Activated naive CD8-positive, alpha-beta T cell treated with anti-CD3 and anti-CD28 coated beads, Interleukin-2, amount 50 U/mL, for 24 hours (primary cell): ENCODE measurements around the gene ALKBH6.
A peak's percentile ranks its signal among the peaks of the same experiment; 100 is the strongest.

Experiments
- ATAC-seq: fragments of 150-1000 bp; cut with Tn5 transposase; one replicate; pipeline ENCODE4 v1.10.0; 2021
- DNase-seq: peaks from one replicate; pipeline ENCODE4 v3.0.0; 2021
- H3K27ac Mint-ChIP-seq: one replicate; pipeline ENCODE4 v1.8.0; 2021; ENCODE audit warnings: mild to moderate bottlenecking, mixed read lengths
- H3K27me3 Mint-ChIP-seq: one replicate; pipeline ENCODE4 v1.8.0; 2021; ENCODE audit warnings: mixed read lengths
- H3K36me3 Mint-ChIP-seq: one replicate; pipeline ENCODE4 v1.8.0; 2021; ENCODE audit warnings: low read depth, mixed read lengths
- H3K4me1 Mint-ChIP-seq: one replicate; pipeline ENCODE4 v1.8.0; 2021; ENCODE audit warnings: mixed read lengths
- H3K4me3 Mint-ChIP-seq: one replicate; pipeline ENCODE4 v1.8.0; 2021; ENCODE audit warnings: mild to moderate bottlenecking, moderate library complexity, mixed read lengths
- H3K9me3 Mint-ChIP-seq: one replicate; pipeline ENCODE4 v1.8.0; 2021; ENCODE audit warnings: mixed read lengths

The ALKBH6 gene

DNA sequence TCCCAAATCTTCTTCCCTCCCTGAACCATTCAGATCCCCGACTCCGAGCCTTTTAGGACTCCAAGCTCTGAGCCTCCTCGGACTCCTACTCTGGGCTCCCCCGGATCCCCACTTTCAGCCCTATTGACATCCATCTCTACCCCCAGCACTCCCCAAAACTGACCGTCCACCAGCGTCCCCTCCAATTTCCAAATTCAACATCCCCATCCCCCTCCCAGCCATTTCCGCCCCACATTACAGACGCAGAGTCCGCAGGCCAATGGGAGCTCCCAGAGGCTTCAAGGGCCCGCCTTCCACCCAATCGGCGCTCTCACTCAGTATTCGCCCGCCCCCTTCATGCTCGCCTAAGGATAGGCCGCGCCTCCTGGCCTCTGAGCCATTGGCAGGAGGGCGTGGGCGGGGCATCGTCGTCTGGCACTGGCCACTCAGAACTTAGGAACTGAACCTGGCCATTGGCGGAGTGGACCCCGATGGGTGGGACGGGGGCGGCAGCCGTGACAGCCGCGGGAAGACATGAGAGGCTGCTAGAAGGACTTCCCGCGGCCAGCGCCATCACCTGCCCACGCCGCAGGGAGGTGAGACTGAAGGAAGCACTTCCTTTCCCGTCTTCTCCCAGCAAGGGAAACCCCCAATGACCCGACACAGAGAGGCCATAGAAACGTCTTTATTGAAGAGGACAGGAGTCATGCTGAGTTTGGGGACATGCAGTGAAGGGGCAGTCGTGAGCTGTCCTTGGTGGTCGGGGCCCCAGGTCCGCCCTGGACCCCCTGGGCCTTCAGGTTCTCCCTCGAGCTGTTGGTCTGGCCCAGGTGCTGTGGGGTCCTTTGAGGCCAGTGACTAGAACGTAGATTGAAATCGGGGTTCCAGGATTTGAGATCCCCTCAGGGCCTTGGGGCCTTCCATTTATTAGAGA, at the start of gene ALKBH6:
Gene ALKBH6, minus strand, starts transcription at position 202 of the 913 bp plus-strand sequence. CDS start 816 bp downstream, outside the sequence.
- Mint-ChIP-seq H3K27me3 (no peaks in the 10 kb centered on the region), H3K4me1 (peaks cover 28% of the 10 kb centered on the region), H3K9me3 (no peaks in the 10 kb centered on the region), H3K4me3 (peak within 1 kb of the TSS; percentile 98), H3K27ac (peak within 1 kb of the TSS; percentile 92), H3K36me3 (peaks cover 10% of the 10 kb centered on the region)
- DNase-seq (peak; percentile 100), ATAC-seq (peak; percentile 98)

DNA sequence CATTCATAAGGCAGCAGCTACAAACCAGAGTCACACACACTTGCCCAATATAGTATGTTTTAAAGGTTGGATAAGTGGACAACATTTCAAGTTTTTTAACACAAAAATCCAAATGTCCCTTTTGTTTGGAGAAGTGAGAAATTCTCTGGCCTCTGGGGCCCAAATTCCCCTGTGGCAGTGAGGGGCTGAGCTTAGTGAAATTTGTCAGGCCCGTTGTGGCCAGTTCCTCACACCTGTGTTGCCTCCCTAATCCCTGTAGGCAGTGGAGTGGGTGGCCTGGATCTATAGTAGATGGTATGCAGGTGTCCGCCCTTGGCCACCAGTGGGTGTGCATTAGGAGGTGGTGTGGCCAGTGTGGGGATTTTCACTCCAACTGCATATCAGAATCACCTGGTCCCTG, 47.4 kb upstream of the ALKBH6 start:
- Mint-ChIP-seq H3K4me1 (peaks cover 1% of the 10 kb centered on the region), H3K27me3 (no peaks in the 10 kb centered on the region), H3K27ac (no peak overlapping the region), H3K9me3 (no peaks in the 10 kb centered on the region), H3K36me3 (peaks cover 20% of the 10 kb centered on the region), H3K4me3 (no peak overlapping the region)
- ATAC-seq = no peak
- no peak for DNase-seq

DNA sequence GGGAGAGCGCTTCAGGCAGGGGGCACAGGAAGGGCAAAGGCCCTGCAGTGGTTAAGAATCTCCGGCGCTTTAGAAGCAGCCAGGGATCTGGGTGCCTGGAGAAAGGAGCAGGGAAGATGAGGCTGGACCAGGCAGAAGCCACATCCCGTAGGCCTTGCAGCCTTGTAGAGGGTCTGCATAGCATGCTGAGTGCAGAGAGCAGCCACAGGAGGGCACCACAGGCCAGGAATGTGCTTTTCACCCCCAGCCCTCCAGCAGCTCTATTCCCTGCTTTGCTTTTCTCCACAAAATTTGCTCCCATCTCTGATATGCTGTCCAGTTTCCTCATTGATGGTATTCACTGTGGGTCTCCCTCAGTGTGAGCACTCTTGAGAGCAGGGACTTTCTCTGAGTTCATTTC, 46.4 kb upstream of the ALKBH6 start:
- DNase-seq = peak; percentile 20
- peaks cover 20% of the 10 kb centered on the region for H3K36me3 Mint-ChIP-seq
- H3K4me1 Mint-ChIP-seq = peaks cover 7% of the 10 kb centered on the region
- H3K27me3 Mint-ChIP-seq = no peaks in the 10 kb centered on the region
- H3K27ac Mint-ChIP-seq = no peak overlapping the region
- ATAC-seq = no peak
- H3K4me3 Mint-ChIP-seq = no peak overlapping the region
- no peaks in the 10 kb centered on the region for H3K9me3 Mint-ChIP-seq

DNA sequence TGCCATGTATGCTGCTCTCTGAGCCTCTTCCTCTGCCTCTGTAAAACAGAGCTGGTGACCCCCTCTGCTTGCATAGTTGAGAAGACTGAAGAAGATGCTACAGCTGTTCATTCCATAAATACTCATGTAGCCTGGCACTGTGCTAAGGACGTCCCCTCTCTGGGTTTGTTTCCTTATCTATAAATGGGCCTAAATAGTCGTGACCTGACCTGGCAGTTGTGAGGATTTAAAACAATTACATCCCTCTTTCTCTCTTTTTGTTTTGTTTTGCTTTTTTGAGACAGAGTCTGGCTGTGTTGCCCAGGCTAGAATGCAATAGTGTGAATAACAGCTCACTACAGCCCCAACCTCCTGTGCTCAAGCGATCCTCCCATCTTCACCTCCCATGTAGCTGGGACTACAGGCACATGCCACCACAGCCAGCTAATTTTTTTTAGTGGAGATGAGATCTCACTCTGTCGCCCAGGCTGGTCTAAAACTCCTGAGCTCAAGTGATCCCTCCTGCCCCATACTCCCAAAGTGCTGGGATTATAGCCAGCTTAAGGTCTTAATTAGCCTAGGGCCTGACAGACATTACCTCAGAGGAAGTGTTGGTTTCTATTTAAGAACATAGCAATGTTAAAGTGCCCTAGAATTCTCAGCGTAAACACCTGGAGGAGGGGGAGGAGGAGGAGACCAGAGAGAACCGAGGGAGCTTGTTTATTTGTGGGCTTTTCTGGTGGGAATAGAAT, 45.3 kb upstream of the ALKBH6 start:
- peaks cover 11% of the 10 kb centered on the region for H3K4me1 Mint-ChIP-seq
- H3K36me3 Mint-ChIP-seq = peaks cover 16% of the 10 kb centered on the region
- no peak for DNase-seq
- no peaks in the 10 kb centered on the region for H3K9me3 Mint-ChIP-seq
- no peak overlapping the region for H3K4me3 Mint-ChIP-seq
- no peak overlapping the region for H3K27ac Mint-ChIP-seq
- H3K27me3 Mint-ChIP-seq = no peaks in the 10 kb centered on the region
- ATAC-seq = no peak

DNA sequence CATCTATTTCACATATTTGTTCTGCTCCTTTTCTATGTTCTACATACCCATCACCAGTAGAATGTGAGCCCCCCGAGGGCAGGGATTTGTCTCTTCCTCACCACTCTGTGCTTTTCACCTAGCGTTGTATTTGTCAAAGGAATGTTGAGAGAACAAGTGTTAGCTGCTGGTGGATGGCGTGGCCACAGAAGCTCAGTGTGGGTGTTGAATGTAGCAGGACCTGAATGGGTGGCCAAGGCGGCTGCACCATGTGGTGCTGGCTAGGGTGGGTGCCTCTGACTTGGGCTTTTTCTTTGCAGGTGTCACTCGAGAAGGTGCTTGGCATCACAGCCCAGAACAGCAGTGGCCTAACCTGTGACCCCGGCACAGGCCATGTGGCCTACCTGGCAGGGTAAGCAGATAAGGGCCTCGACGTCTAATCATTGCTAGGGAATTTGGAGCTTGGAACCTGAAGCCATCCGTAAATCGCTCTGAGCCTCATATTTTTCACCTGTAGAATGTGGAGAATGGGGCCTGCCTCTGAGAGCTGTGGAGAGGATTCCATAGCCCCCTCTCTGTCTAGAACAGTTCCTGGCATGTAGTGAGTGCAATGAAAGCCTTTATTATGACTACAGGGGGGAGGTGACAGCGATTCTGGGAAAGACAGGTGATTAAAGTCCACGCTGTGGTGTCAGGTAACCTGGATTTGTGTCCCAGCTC, 44.6 kb upstream of the ALKBH6 start:
- Mint-ChIP-seq H3K27ac (no peak overlapping the region), H3K4me1 (peaks cover 13% of the 10 kb centered on the region), H3K9me3 (no peaks in the 10 kb centered on the region), H3K36me3 (peaks cover 13% of the 10 kb centered on the region), H3K27me3 (no peaks in the 10 kb centered on the region), H3K4me3 (no peak overlapping the region)
- ATAC-seq (no peak), DNase-seq (no peak)

DNA sequence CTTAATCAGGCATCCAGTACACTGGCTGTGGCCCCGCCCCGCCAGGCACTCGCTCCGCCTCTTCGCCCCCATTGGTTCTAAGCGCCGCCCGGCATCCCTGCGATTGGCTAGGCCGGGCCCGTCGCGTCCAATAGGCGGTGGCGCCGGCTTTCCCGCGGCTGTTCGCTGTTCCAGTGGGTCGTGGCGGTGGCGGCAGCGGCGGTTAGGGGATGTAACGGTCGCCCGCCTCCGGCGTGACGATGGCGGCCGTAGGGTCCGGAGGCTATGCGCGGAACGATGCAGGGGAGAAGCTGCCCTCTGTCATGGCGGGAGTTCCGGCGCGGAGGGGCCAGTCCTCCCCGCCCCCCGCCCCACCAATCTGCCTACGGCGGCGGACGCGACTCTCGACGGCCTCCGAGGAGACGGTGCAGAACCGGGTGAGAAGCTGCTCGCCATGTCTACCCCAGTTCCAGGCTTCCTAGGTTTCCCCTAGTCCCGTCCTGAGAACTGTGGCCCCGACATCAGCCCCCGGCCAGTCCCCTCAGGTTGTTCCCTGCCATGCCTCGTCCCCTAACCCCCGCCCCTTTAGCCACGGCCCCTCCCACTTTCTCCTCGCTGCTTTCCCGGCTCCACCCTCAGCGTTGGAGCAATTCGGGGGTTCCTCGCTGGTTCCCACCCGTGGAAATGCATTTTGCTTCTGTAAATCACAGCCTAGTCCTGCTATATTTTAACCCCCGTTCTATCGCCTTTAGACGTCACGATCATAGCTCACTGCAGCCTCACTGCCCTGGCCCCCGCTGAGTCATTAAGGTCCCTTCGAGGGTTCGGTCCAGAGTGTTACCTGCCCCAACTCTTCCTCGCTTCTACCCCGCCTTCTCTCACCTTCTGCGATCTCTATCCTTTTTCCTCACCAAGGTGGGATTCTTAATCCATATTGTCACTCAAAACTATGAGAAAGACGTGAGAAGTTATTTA, 41.0 kb upstream of the ALKBH6 start, which contains the start of gene WDR62:
Gene WDR62, plus strand, starts transcription at position 165 of the 954 bp plus-strand sequence. Its CDS starts 75 bp downstream, at position 240.
- peak within 1 kb of the TSS; percentile 97 for H3K27ac Mint-ChIP-seq
- peaks cover 17% of the 10 kb centered on the region for H3K4me1 Mint-ChIP-seq

DNA sequence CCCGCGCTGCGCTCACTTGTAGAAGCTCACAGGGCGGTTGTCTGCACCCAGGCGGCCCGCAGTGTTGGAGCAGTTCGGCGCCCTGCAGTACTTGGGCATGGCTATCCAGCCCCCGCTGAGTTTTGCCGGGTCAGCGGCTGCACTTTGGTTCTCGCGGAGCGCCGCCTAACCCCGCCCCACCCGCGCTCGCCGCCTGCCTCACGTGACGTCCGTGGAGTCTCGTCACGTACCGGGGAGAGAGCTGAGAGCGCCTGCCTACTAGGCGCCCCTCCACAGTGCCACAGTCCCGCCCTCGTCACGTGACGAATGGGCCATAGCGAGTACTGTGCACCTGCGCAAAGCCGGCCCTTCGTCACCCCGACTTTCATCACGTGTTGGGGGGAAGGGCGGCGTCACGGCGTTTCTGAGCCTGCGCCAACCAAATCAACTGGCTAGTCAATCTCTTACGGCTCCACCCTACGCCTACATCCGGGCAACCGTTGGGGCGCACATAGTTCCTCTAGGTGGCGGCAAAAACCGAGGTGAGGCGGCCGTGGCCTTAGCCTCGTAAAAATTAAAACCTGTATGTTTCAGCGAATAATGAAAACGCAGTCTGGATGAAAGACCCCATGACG, 40.2 kb upstream of the ALKBH6 start, which contains the start of gene THAP8:
Gene THAP8, minus strand, starts transcription at position 167 of the 614 bp plus-strand sequence. Its CDS starts 68 bp downstream, at position 99.
- ATAC-seq (peak; percentile 91), DNase-seq (peak; percentile 100)
- no peaks in the 10 kb centered on the region for H3K9me3 Mint-ChIP-seq

More for the DNA sequence above, 41.0 kb upstream of the ALKBH6 start, which contains the start of gene WDR62:
- Mint-ChIP-seq H3K36me3 (peaks cover 10% of the 10 kb centered on the region), H3K9me3 (no peaks in the 10 kb centered on the region), H3K4me3 (peak within 1 kb of the TSS; percentile 89), H3K27me3 (no peaks in the 10 kb centered on the region)
- peak; percentile 80 for ATAC-seq
- peak; percentile 95 for DNase-seq

DNA sequence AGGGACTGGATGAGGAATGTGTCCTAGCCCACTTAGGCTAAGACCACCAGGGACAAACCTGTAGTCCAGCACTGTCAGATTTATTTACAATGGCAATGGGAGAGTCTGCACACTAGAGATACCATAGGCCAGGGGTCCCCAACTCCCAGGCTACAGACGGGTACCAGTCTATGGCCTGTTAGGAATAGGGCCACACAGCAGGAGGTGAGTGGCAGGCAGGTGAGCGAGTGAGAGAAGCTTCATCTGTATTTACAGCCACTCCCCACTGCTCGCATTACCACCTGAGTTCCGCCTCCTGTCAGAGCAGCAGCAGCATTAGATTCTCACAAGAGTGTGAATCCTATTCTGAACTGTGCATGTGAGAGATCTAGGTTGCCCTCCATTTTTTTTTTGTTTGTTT, 37.6 kb upstream of the ALKBH6 start:
- ATAC-seq = no peak
- Mint-ChIP-seq H3K4me1 (peaks cover 17% of the 10 kb centered on the region), H3K36me3 (peaks cover 2% of the 10 kb centered on the region), H3K27me3 (no peaks in the 10 kb centered on the region), H3K9me3 (no peaks in the 10 kb centered on the region), H3K4me3 (no peak overlapping the region), H3K27ac (no peak overlapping the region)
- DNase-seq = no peak

More for the DNA sequence above, 40.2 kb upstream of the ALKBH6 start, which contains the start of gene THAP8:
- Mint-ChIP-seq H3K4me1 (peaks cover 17% of the 10 kb centered on the region), H3K27ac (peak within 1 kb of the TSS; percentile 97), H3K4me3 (peak within 1 kb of the TSS; percentile 89), H3K27me3 (no peaks in the 10 kb centered on the region), H3K36me3 (peaks cover 7% of the 10 kb centered on the region)

DNA sequence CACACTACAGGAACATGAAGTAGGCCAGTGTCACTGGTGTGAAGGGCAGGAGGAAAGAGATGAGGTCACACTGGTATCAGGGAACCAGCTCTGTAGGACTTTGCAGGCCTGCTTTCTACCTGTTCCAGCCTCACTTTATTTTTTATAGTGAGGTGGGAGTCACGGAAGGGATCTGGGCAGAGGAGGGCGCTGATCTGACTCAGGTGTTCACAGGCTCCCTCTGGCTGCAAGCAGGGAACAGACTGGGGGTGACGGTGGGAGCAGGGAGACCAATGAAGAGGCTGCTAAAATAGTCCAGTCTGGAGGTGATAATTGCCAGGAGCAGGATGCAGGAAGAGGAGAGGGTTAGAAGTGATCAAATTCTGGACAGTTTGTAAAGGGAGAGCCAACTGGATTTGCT, 37.2 kb upstream of the ALKBH6 start:
- peaks cover 15% of the 10 kb centered on the region for H3K4me1 Mint-ChIP-seq
- H3K27me3 Mint-ChIP-seq = no peaks in the 10 kb centered on the region
- H3K36me3 Mint-ChIP-seq = peaks cover 4% of the 10 kb centered on the region
- no peak overlapping the region for H3K4me3 Mint-ChIP-seq
- ATAC-seq = no peak
- H3K9me3 Mint-ChIP-seq = no peaks in the 10 kb centered on the region
- no peak for DNase-seq
- no peak overlapping the region for H3K27ac Mint-ChIP-seq

DNA sequence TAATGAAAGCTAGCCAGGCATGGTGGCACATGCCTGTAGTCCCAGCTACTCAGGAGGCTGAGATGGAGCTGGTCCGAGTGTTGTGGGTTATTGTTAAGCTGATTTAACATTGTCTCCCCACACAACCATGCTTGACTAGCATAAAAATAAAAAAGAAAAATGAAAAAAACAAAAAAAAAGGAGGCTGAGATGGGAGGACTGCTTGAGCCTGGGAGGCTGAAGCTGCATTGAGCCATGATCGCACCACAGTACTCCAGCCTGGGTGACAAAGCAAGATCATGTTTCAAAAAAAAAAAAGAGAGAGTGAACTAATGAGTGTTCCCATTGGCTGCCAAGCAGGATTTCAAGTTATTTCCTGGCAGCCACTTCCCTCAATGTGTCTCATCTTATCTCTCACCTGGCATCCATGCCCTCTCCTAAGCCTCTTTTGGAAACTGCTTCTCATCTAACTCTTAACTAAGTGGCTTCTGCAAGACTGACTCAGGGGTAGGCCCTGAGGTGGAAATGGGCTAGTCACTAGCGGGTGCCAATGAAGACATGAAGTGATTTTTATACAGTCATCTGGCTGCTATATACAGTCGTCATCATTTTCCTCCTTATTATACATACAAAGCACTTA, 35.2 kb upstream of the ALKBH6 start:
- Mint-ChIP-seq H3K4me3 (no peak overlapping the region), H3K27me3 (no peaks in the 10 kb centered on the region), H3K36me3 (peaks cover 5% of the 10 kb centered on the region), H3K27ac (no peak overlapping the region), H3K4me1 (peaks cover 7% of the 10 kb centered on the region), H3K9me3 (no peaks in the 10 kb centered on the region)
- ATAC-seq = no peak
- DNase-seq = no peak

DNA sequence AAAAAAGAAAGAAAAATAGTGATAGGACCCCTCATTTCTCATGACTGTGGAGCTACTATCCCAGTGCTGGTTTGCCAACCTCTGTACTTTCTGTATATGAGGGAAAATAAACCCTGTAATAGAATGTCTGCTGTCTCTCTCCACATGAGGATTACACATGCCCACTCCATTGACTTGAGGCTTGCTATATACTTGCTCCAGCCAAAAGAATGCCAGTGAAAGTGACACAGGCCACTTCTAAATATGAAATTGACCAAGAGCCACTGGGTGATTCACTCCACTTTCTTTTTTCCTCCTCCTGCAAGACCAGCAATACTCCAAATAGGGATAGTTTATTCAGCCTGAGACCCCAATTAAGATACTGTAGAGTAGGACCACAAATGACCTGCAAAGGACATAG, 33.8 kb upstream of the ALKBH6 start:
- Mint-ChIP-seq H3K36me3 (peaks cover 5% of the 10 kb centered on the region), H3K9me3 (no peaks in the 10 kb centered on the region)

DNA sequence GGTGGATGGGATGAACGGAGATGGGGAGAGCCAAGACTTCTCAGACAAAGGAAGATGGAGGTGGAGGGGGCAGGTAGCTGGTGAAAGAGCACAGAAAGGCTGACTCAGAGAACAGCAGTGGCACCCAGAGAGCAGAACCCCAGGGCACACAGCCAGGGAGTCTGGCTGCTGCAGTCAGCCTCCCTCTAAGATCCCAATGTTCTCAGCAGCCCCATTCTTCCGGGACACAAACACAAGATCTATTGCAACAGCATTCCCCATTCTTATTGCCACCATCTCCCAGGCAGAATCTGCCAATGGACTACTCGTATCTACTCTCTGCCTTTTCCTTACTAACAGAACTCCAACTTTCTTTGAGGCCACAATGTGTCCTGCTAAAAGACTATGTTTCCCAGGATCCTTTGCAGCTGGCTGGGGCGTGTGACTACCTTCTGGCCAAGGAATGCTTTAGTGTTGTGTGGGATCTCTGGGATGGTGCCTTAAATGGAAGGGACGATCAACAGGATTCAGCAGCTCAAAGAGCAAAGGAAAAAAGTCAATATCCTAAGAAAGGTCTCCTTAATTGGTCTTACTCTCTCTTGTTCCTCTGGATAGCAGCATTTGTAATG, 32.5 kb upstream of the ALKBH6 start:
- Mint-ChIP-seq H3K9me3 (no peaks in the 10 kb centered on the region), H3K36me3 (peaks cover 5% of the 10 kb centered on the region), H3K4me1 (no peaks in the 10 kb centered on the region), H3K27me3 (no peaks in the 10 kb centered on the region), H3K4me3 (no peak overlapping the region), H3K27ac (no peak overlapping the region)
- DNase-seq (no peak), ATAC-seq (no peak)

More for the DNA sequence above, 33.8 kb upstream of the ALKBH6 start:
- no peak overlapping the region for H3K27ac Mint-ChIP-seq
- ATAC-seq (no peak), DNase-seq (no peak)
- H3K4me1 Mint-ChIP-seq = no peaks in the 10 kb centered on the region
- no peak overlapping the region for H3K4me3 Mint-ChIP-seq
- no peaks in the 10 kb centered on the region for H3K27me3 Mint-ChIP-seq
